ENCODE results near the gene IGFBP5. TPM values are rescaled to one million over a fixed set of nuclear protein-coding genes. Genes with fewer than 3 reads are reported as not detected.

The IGFBP5 gene
- total RNA-seq, 1 donor from 2014 or later, result 34.9 TPM

GRCh38 chr2:216636551-216637450, 58.5 kb downstream of the IGFBP5 start:
- peak; percentile 95 for ATAC-seq

- no peak for ATAC-seq
These were observed 59.4 kb downstream of the IGFBP5 start for GRCh38 chr2:216635701-216636550.

GRCh38 chr2:216635171-216635570, 60.2 kb downstream of the IGFBP5 start:
- ATAC-seq, result no peak

GRCh38 chr2:216634370-216635148, 60.8 kb downstream of the IGFBP5 start:
- no peak for ATAC-seq

- ATAC-seq, result no peak
These were observed 61.6 kb downstream of the IGFBP5 start for GRCh38 chr2:216633616-216634369.

- peak; percentile 35 for ATAC-seq
These were observed 62.3 kb downstream of the IGFBP5 start, which contains the start of gene IGFBP2 for GRCh38 chr2:216632952-216633615. TSS of gene IGFBP2 (plus strand) at chr2:216633420. CDS start at chr2:216633524, 104 bp downstream.

- ATAC-seq, result no peak
These were observed 62.9 kb downstream of the IGFBP5 start for GRCh38 chr2:216632346-216632951.

GRCh38 chr2:216629784-216630183, 65.6 kb downstream of the IGFBP5 start:
- ATAC-seq, result no peak

GRCh38 chr2:216626875-216627245, 68.5 kb downstream of the IGFBP5 start:
- ATAC-seq, result no peak

- peak; percentile 42 for ATAC-seq
These were observed 69.0 kb downstream of the IGFBP5 start for GRCh38 chr2:216626168-216626874.

- peak; percentile 47 for ATAC-seq
These were observed 71.1 kb downstream of the IGFBP5 start for GRCh38 chr2:216624251-216624650.

- ATAC-seq, result no peak
These were observed 72.8 kb downstream of the IGFBP5 start for GRCh38 chr2:216622526-216622925.

Other genes with a start within 250 kb of the IGFBP5 start
- 2,683 TPM for gene RPL37A, start 196.7 kb downstream of the IGFBP5 start, total RNA-seq
- gene IGFBP2, start 62.1 kb downstream of the IGFBP5 start, total RNA-seq, result 192 TPM
- not detected for gene TNP1, start 164.5 kb upstream of the IGFBP5 start, total RNA-seq

Measured in esophagus mucosa (tissue), 1 donor.